ENCODE results near the gene FAM124A.

- TF ChIP-seq CTCF (IDR thresholded peaks at IDR 0.05; ENCODE audit: borderline replicate concordance, extremely low read depth, low read length, poor library complexity, severe bottlenecking) (no peak), EZH2 (IDR thresholded peaks at IDR 0.05; ENCODE audit: borderline replicate concordance, low read depth, low read length, severe bottlenecking) (no peak)
Observed at GRCh38 chr13:51192348-51192747, 29.9 kb upstream of the FAM124A start.
